ENCODE results near the gene KAT5.

KAT5 gene

GRCh38 chr11:65712633-65713076 lies 603 bp downstream of the KAT5 start:
- H3K4me3 ChIP-seq (ENCODE audit: low read length) = peak overlapping the region; percentile 79
- TF ChIP-seq CTCF (conservative IDR thresholded peaks at IDR 0.05; ENCODE audit: low read depth, low read length) = no peak
- DNase-seq (ENCODE audit: low read depth) = no peak

- TF ChIP-seq CTCF (conservative IDR thresholded peaks at IDR 0.05; ENCODE audit: low read depth, low read length) = no peak
- DNase-seq (ENCODE audit: low read depth) = no peak
- H3K4me3 ChIP-seq (ENCODE audit: low read length) = no peak overlapping the region
These were observed 1.3 kb downstream of the KAT5 start for GRCh38 chr11:65713212-65713969.

GRCh38 chr11:65714433-65714832 lies 2.4 kb downstream of the KAT5 start:
- no peak overlapping the region for H3K4me3 ChIP-seq (ENCODE audit: low read length)
- no peak for DNase-seq (ENCODE audit: low read depth)
- TF ChIP-seq CTCF (conservative IDR thresholded peaks at IDR 0.05; ENCODE audit: low read depth, low read length) = no peak

- DNase-seq (ENCODE audit: low read depth) = no peak
- H3K4me3 ChIP-seq (ENCODE audit: low read length) = no peak overlapping the region
- no peak for TF ChIP-seq CTCF (conservative IDR thresholded peaks at IDR 0.05; ENCODE audit: low read depth, low read length)
These were observed 4.2 kb downstream of the KAT5 start for GRCh38 chr11:65716302-65716701.

GRCh38 chr11:65716774-65717405 lies 4.8 kb downstream of the KAT5 start:
- H3K4me3 ChIP-seq (ENCODE audit: low read length) = no peak overlapping the region
- TF ChIP-seq CTCF (conservative IDR thresholded peaks at IDR 0.05; ENCODE audit: low read depth, low read length) = no peak
- DNase-seq (ENCODE audit: low read depth) = no peak

GRCh38 chr11:65717906-65718305 lies 5.9 kb downstream of the KAT5 start:
- no peak for DNase-seq (ENCODE audit: low read depth)
- no peak for TF ChIP-seq CTCF (conservative IDR thresholded peaks at IDR 0.05; ENCODE audit: low read depth, low read length)
- H3K4me3 ChIP-seq (ENCODE audit: low read length) = no peak overlapping the region

GRCh38 chr11:65718531-65718930 lies 6.5 kb downstream of the KAT5 start:
- DNase-seq (ENCODE audit: low read depth) = no peak
- no peak for TF ChIP-seq CTCF (conservative IDR thresholded peaks at IDR 0.05; ENCODE audit: low read depth, low read length)
- H3K4me3 ChIP-seq (ENCODE audit: low read length) = no peak overlapping the region
